Stomach smooth muscle (tissue), 2 donors: ENCODE measurements around the gene NMNAT3.

Experiments used
- H3K27ac ChIP-seq: one replicate; pipeline ENCODE4 v1.7.0; 2013; ENCODE audit warnings: mild to moderate bottlenecking, low read length, inconsistent platforms
- H3K27me3 ChIP-seq, 2 donors: one replicate each; pipeline ENCODE4 v1.7.0; 2013; ENCODE audit warnings: low read length in 2 of 2; ENCODE audit not compliant: insufficient read depth in 2 of 2, control insufficient read depth in 1 of 2
- H3K36me3 ChIP-seq, 2 donors: one replicate each; pipeline ENCODE4 v1.7.0; 2013; ENCODE audit warnings: low read length in 2 of 2; ENCODE audit not compliant: control insufficient read depth in 2 of 2, insufficient read depth in 2 of 2
- H3K4me1 ChIP-seq: one replicate; pipeline ENCODE4 v1.7.0; 2013; ENCODE audit warnings: low read length; ENCODE audit not compliant: control insufficient read depth, insufficient read depth
- H3K4me3 ChIP-seq, 2 donors: one replicate each; pipeline ENCODE4 v1.7.0; 2013; ENCODE audit warnings: low read length in 2 of 2
- H3K9ac ChIP-seq, 2 donors: one replicate each; pipeline ENCODE4 v1.7.0; 2013; ENCODE audit warnings: low read length in 2 of 2, mild to moderate bottlenecking in 1 of 2
- H3K9me3 ChIP-seq, 2 donors: one replicate each; pipeline ENCODE4 v1.7.0; 2013; ENCODE audit warnings: low read length in 2 of 2; ENCODE audit not compliant: control insufficient read depth in 2 of 2
- donor health status: healthy.
- donor health status: Pancreatic carcinoma.

The NMNAT3 gene

DNA sequence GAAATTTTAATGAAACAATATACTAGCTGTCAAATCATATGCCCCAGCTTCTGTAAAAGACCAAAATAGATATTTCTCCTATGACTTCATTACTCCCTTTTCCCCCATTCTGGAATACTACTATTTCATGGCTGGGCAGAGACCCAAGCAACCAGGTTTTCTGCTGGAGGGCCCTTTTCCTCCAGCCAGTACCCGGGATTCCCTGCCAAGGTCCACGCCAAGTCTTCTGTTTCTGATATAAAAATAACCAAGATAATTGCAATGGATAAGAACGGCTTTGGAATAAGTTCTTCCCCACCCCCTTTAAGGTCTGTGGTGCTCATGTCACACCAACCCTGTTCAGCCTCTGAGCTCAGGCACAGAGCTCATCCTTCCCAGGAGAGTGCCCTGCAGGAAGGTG is 17.2 kb upstream of the NMNAT3 start:
- Histone ChIP-seq H3K9ac (no peak overlapping the region), H3K4me3 (no peak overlapping the region), H3K4me1 (no peaks in the 10 kb centered on the region), H3K27ac (no peak overlapping the region), H3K27me3 (no peaks in the 10 kb centered on the region), H3K9me3 (no peaks in the 10 kb centered on the region), H3K36me3 (no peaks in the 10 kb centered on the region)

DNA sequence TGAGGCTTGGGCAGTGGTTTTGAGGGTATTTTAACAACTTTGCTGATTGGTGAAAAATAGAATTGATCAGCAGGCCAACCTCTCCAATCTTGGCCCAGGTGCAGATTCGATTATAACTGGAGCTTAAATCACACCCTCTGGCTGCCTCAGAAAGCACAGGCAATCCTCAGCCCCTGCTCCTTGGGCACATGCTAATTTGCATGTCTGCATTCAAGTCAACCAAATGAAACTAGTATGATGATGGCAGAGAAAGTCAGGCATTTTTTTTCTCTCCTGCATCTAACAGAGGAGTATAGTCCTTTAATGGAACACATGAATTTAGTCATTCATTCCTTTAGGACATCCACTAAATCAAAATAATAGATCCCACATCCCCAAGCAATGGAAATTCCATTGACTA is 16.8 kb upstream of the NMNAT3 start:
- Histone ChIP-seq H3K27ac (no peak overlapping the region), H3K9me3 (no peaks in the 10 kb centered on the region), H3K9ac (no peak overlapping the region), H3K4me3 (no peak overlapping the region), H3K27me3 (no peaks in the 10 kb centered on the region), H3K36me3 (no peaks in the 10 kb centered on the region), H3K4me1 (no peaks in the 10 kb centered on the region)

DNA sequence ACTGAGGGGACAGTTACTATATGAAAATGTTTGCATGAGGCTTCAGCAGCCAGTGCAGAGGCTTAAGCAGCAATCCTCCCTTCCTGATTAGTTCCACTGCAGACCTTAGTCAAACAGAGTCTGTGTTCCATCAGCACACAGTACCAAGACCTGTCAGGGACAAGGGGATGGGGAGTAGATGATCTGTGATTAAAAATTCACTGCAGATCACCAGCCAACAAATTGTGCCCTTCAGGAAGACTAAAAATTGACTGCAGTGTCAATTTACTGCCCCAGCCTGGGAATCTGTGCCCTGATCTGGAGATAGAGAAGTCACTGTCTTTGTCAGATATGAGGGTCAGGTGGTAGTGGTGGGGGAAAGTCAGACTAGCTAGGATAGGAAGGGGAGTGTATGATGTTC is 13.8 kb upstream of the NMNAT3 start:
- no peaks in the 10 kb centered on the region for H3K4me1 ChIP-seq
- H3K9ac ChIP-seq, result no peak overlapping the region
- H3K4me3 ChIP-seq, result no peak overlapping the region

DNA sequence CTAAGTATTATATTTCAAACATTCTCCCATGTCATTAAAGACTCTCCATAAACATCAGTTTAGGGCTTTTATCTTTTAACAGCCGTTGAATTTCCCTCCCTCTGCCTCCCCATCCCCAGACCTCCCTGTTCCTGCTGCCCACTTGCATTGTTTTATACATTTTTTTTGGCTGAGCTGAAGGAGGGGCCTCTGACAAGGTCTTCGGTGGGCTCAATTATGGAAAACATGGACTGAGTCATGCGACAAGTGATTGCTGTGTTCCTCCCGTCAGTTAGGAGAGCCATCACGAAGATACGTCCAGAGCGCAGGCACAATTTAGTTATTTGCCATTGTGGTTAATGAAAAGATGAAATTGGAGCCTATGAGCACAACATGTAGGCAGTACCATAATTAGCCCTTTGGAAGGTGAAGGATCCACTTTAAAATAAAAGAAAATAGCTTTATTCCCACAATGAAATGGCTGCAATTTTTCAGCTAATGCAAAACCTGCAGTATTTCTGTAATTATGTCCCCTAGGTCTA is 12.0 kb upstream of the NMNAT3 start:
- Histone ChIP-seq H3K27me3 (peaks cover 0 to 2% of the 10 kb centered on the region in 2 donors), H3K36me3 (no peaks in the 10 kb centered on the region), H3K27ac (no peak overlapping the region), H3K4me3 (no peak overlapping the region), H3K4me1 (no peaks in the 10 kb centered on the region), H3K9ac (no peak overlapping the region), H3K9me3 (no peaks in the 10 kb centered on the region)

More for the DNA sequence above, 13.8 kb upstream of the NMNAT3 start:
- H3K27me3 ChIP-seq, result no peaks in the 10 kb centered on the region
- H3K27ac ChIP-seq, result no peak overlapping the region
- no peaks in the 10 kb centered on the region for H3K36me3 ChIP-seq
- no peaks in the 10 kb centered on the region for H3K9me3 ChIP-seq

DNA sequence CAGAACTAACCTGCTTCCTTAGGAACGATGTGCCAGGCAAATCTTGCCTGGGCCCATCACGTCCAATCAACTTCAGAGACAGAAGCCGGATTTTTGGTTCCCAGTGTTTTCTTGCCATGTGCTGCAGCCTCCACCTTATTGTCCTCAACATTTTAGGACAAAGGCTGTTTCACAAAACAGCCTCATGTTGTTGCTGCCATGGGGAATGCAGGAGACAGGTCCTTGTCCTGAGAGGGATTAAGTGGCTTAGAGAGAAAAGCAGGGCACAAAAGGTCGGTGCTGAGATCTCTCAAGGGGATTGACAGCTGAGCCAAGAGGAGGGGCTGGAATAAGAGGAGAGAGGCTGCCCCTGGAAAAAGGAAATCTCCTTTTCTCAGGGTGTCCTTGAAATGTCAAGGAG is 11.3 kb upstream of the NMNAT3 start:
- Histone ChIP-seq H3K9me3 (no peaks in the 10 kb centered on the region), H3K27me3 (peaks cover 0 to 2% of the 10 kb centered on the region in 2 donors), H3K4me1 (no peaks in the 10 kb centered on the region), H3K36me3 (no peaks in the 10 kb centered on the region), H3K27ac (no peak overlapping the region), H3K4me3 (no peak overlapping the region), H3K9ac (no peak overlapping the region)

DNA sequence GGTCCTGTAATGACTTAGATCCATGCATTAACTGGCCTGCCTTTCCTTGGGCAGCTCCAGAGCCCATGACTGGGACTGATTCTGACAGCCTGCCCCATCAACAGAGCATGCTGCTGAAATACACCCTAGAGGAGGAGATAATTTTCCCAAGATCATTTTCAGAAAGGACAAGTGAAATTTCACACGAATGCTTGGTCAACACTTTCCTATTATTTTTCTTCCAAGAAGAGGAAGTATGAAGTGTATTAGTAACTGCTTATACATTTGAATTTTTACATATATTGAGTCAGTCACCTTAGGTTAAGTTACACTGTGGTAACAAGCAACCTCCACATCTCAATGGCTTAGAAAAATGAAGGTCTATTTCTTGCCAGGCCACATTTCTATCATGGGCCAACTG is 9.7 kb upstream of the NMNAT3 start:
- Histone ChIP-seq H3K9me3 (no peaks in the 10 kb centered on the region), H3K4me3 (no peak overlapping the region)

DNA sequence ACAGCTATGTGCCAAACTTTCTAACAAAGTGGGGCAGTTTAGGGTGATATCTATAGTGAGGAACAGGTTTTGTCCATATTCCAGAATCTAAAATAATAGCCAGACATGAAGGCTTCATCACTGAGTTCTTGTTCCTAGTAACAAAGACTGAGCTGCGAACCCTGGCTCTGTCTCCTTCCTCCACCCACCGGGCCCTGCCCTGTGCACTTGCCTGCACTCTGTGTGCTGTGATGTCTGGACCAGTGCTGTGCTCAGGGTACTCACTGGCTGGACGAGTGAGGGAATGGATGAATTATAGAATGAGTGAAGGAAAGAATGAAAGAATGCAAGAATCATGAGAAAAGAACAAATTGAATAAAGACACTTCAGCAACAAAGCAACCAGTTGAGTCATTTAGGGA is 8.9 kb upstream of the NMNAT3 start:
- Histone ChIP-seq H3K27me3 (peaks cover 0 to 2% of the 10 kb centered on the region in 2 donors), H3K27ac (no peak overlapping the region), H3K9ac (no peak overlapping the region), H3K4me1 (no peaks in the 10 kb centered on the region), H3K9me3 (no peaks in the 10 kb centered on the region), H3K4me3 (no peak overlapping the region), H3K36me3 (no peaks in the 10 kb centered on the region)

More for the DNA sequence above, 9.7 kb upstream of the NMNAT3 start:
- H3K27ac ChIP-seq, result no peak overlapping the region
- no peak overlapping the region for H3K9ac ChIP-seq
- H3K4me1 ChIP-seq, result no peaks in the 10 kb centered on the region
- H3K27me3 ChIP-seq, result peaks cover 0 to 2% of the 10 kb centered on the region in 2 donors
- H3K36me3 ChIP-seq, result no peaks in the 10 kb centered on the region

DNA sequence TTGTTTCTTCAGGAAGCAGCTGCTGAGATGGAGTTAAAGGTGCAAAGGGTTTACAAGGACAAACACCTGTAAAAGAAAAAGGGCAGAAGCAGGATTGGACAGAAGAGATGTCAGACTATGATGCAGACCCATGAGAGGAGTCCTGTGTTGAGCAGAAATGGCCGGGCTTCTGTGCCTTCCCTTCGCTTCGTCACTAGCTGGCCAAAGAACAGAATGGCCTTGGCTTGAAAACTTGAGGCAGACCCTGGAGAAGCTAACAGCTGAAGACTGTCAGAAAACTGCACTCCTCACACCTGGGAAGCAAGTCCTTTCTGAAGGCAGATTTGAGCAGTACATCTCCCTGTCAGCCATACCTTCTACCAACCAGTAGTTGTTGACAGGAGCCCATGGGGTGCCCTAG is 8.4 kb upstream of the NMNAT3 start:
- H3K27ac ChIP-seq, result no peak overlapping the region
- no peaks in the 10 kb centered on the region for H3K9me3 ChIP-seq
- no peak overlapping the region for H3K4me3 ChIP-seq
- peaks cover 0 to 2% of the 10 kb centered on the region in 2 donors for H3K27me3 ChIP-seq
- H3K9ac ChIP-seq, result no peak overlapping the region
- H3K4me1 ChIP-seq, result no peaks in the 10 kb centered on the region
- no peaks in the 10 kb centered on the region for H3K36me3 ChIP-seq

DNA sequence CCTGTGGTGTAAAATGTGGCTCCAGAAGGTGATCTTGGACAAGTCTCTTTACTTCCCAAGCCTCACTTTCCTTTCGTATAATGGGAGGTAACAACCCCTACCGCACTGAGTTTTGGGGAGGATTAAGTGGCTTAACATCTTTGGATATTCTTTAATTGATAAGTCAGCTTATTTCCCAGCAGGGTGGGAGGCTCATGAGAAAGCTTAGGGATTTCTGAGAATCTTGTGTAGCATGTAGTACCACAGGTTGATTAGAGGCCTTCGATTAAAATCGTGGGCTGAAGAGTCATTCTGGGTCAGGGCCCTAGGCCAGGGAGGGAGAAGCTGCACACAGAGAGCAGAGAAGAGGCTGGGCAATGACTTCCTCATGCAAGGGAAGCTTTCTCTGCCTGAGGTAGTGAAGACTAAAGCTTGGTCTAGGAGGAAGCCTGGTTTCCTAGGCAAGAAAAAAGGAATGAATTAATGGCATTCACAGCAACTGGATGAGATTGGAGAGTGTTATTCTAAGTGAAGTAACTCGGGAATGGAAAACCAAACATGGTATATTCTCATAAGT is 1.5 kb upstream of the NMNAT3 start:
- Histone ChIP-seq H3K27me3 (no peaks in the 10 kb centered on the region), H3K9me3 (no peaks in the 10 kb centered on the region), H3K36me3 (no peaks in the 10 kb centered on the region), H3K27ac (no peak overlapping the region), H3K4me1 (peaks cover 19% of the 10 kb centered on the region), H3K9ac (no peak overlapping the region), H3K4me3 (no peak overlapping the region)

DNA sequence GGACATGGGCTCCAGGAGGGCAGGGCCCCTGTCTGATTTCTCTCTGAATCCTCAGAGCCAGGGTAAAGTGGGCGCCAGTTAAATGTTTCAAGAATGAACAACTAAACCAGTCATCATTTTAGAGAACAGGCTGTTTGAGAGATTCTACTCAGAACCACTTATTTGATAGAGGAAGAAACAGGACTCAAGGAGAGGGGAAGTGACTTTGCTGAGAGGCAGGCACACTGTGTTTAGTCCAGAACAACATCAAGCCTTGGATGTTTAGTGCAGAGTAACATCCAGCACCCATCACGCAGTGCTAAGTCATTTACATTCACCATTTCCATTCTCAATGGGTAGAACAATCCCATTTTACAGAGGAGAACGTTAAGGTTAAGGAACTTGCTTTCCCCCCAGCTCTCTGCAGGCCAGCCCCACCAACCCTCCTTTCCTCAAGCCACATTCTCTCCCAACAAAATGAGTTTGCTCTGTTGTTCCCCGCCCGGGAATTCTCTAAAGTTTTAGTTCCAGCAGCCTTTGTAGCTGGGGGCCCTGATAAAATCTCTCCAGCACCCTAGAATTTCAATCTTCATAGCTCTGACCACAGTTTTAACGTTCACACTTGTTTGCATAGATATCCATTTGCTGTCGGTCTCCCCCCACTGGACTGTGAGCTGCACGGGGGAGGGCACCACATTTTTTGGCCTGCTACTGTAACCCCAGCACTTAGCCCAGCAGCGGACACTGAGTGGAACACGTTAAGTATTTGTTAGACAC is 962 bp downstream of the NMNAT3 start:
- Histone ChIP-seq H3K36me3 (peaks cover 0 to 5% of the 10 kb centered on the region in 2 donors), H3K4me1 (peaks cover 19% of the 10 kb centered on the region), H3K9me3 (no peaks in the 10 kb centered on the region), H3K9ac (peak overlapping the region; percentile 68 to 70), H3K27ac (no peak overlapping the region), H3K4me3 (peak overlapping the region; percentile 81 to 91), H3K27me3 (no peaks in the 10 kb centered on the region)

DNA sequence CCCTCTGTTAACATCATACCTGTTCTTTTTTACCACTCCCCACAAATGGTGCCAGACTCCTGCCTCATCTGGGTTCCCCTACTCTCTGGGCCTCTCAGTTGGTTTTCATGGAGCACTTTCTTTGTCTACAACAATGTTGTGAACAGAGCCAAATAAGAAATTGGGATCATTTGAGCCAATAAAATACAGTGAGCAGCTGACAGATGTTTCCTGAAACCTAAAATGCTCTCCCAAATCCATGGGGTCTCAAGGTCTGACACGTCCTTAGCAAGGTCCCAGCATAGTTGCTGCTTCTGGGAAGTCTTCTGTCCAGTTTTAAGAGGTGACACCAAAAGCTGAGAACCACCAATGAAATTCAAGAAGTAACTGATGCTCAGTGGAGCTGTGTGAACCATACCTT is 1.7 kb downstream of the NMNAT3 start:
- H3K4me1 ChIP-seq, result peaks cover 19% of the 10 kb centered on the region
- H3K4me3 ChIP-seq, result no peak overlapping the region
- no peaks in the 10 kb centered on the region for H3K27me3 ChIP-seq
- H3K9ac ChIP-seq, result no peak overlapping the region
- H3K36me3 ChIP-seq, result peaks cover 0 to 5% of the 10 kb centered on the region in 2 donors
- no peaks in the 10 kb centered on the region for H3K9me3 ChIP-seq
- H3K27ac ChIP-seq, result no peak overlapping the region
